ENCODE results near the gene SEMA3D.

Gene SEMA3D

GRCh38 chr7:85176197-85176596 is 10.7 kb downstream of the SEMA3D start:
- H3K4me1 ChIP-seq (ENCODE audit: insufficient read depth, low read length) = no peaks in the 10 kb centered on the region
- no peak overlapping the region for H2AFZ ChIP-seq (ENCODE audit: low read depth, low read length)
- H3K4me3 ChIP-seq (ENCODE audit: low read length) = no peak overlapping the region
- H3K9me3 ChIP-seq (ENCODE audit: low read length) = peaks cover 11% of the 10 kb centered on the region
- H3K36me3 ChIP-seq (ENCODE audit: insufficient read depth, low read length) = no peaks in the 10 kb centered on the region
- no peaks in the 10 kb centered on the region for H3K27me3 ChIP-seq (ENCODE audit: insufficient read depth, low read length)

DNA sequence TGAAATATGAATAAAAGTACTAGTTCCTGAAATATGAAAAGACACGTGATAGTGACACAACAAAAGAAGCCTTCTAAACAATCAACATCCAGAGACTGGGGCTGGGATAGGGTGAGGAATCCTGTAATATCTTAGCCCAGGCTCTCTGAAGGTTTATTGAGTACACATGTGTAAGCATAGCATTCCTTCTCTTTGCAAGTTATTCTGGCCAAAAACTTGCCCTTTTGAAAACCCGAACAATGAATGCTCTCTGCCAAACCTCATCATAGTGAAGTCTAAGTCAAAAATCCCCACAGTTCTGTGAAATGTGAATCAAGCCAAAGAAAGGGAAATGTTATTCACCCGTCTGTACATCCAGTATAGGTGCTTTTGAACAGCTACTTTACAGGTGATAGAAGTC is 11.6 kb downstream of the SEMA3D start:
- Histone ChIP-seq H2AFZ (ENCODE audit: low read depth, low read length) (no peak overlapping the region), H3K27me3 (ENCODE audit: insufficient read depth, low read length) (no peaks in the 10 kb centered on the region), H3K36me3 (ENCODE audit: insufficient read depth, low read length) (no peaks in the 10 kb centered on the region), H3K4me3 (ENCODE audit: low read length) (no peak overlapping the region), H3K9me3 (ENCODE audit: low read length) (peaks cover 9% of the 10 kb centered on the region), H3K4me1 (ENCODE audit: insufficient read depth, low read length) (no peaks in the 10 kb centered on the region)

- no peaks in the 10 kb centered on the region for H3K9me3 ChIP-seq (ENCODE audit: low read length)
- H2AFZ ChIP-seq (ENCODE audit: low read depth, low read length) = no peak overlapping the region
- H3K36me3 ChIP-seq (ENCODE audit: insufficient read depth, low read length) = no peaks in the 10 kb centered on the region
- no peaks in the 10 kb centered on the region for H3K4me1 ChIP-seq (ENCODE audit: insufficient read depth, low read length)
- H3K4me3 ChIP-seq (ENCODE audit: low read length) = no peak overlapping the region
- no peaks in the 10 kb centered on the region for H3K27me3 ChIP-seq (ENCODE audit: insufficient read depth, low read length)
Measured at GRCh38 chr7:85172530-85172941, 14.3 kb downstream of the SEMA3D start.

- Histone ChIP-seq H2AFZ (ENCODE audit: low read depth, low read length) (no peak overlapping the region), H3K9me3 (ENCODE audit: low read length) (no peaks in the 10 kb centered on the region), H3K4me1 (ENCODE audit: insufficient read depth, low read length) (no peaks in the 10 kb centered on the region), H3K36me3 (ENCODE audit: insufficient read depth, low read length) (no peaks in the 10 kb centered on the region), H3K4me3 (ENCODE audit: low read length) (no peak overlapping the region), H3K27me3 (ENCODE audit: insufficient read depth, low read length) (no peaks in the 10 kb centered on the region)
Measured at GRCh38 chr7:85167636-85168035, 19.2 kb downstream of the SEMA3D start.

GRCh38 chr7:85165263-85165662 is 21.6 kb downstream of the SEMA3D start:
- Histone ChIP-seq H3K9me3 (ENCODE audit: low read length) (no peaks in the 10 kb centered on the region), H3K27me3 (ENCODE audit: insufficient read depth, low read length) (no peaks in the 10 kb centered on the region), H3K4me3 (ENCODE audit: low read length) (no peak overlapping the region), H3K4me1 (ENCODE audit: insufficient read depth, low read length) (no peaks in the 10 kb centered on the region), H3K36me3 (ENCODE audit: insufficient read depth, low read length) (no peaks in the 10 kb centered on the region), H2AFZ (ENCODE audit: low read depth, low read length) (no peak overlapping the region)

- Histone ChIP-seq H3K4me1 (ENCODE audit: insufficient read depth, low read length) (no peaks in the 10 kb centered on the region), H3K36me3 (ENCODE audit: insufficient read depth, low read length) (no peaks in the 10 kb centered on the region), H3K27me3 (ENCODE audit: insufficient read depth, low read length) (no peaks in the 10 kb centered on the region), H2AFZ (ENCODE audit: low read depth, low read length) (no peak overlapping the region), H3K4me3 (ENCODE audit: low read length) (no peak overlapping the region), H3K9me3 (ENCODE audit: low read length) (no peaks in the 10 kb centered on the region)
Measured at GRCh38 chr7:85164376-85164775, 22.5 kb downstream of the SEMA3D start.

GRCh38 chr7:85162721-85163120 is 24.1 kb downstream of the SEMA3D start:
- Histone ChIP-seq H3K4me1 (ENCODE audit: insufficient read depth, low read length) (no peaks in the 10 kb centered on the region), H3K27me3 (ENCODE audit: insufficient read depth, low read length) (no peaks in the 10 kb centered on the region), H2AFZ (ENCODE audit: low read depth, low read length) (no peak overlapping the region), H3K4me3 (ENCODE audit: low read length) (no peak overlapping the region), H3K9me3 (ENCODE audit: low read length) (no peaks in the 10 kb centered on the region), H3K36me3 (ENCODE audit: insufficient read depth, low read length) (no peaks in the 10 kb centered on the region)

DNA sequence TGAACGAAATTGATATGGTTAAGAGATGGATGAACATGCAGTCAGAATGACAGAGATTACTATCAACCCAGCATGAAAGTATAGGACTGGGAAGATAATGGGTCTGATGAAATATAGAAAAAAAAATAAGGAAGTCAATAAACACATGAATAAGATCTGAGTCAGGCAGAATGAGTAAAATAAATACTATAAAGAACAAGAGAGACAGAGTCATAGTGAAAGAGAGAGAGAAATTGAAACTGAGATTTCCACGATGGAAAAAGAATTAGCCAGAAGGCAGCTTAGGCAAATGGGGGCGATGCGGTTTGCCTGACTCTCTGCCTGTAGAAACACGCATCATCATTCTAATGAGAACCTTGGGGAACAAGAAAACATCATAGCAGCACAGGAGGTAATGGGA is 26.6 kb downstream of the SEMA3D start:
- H3K4me3 ChIP-seq (ENCODE audit: low read length) = no peak overlapping the region
- no peaks in the 10 kb centered on the region for H3K4me1 ChIP-seq (ENCODE audit: insufficient read depth, low read length)
- H3K9me3 ChIP-seq (ENCODE audit: low read length) = no peaks in the 10 kb centered on the region
- H2AFZ ChIP-seq (ENCODE audit: low read depth, low read length) = no peak overlapping the region
- H3K36me3 ChIP-seq (ENCODE audit: insufficient read depth, low read length) = no peaks in the 10 kb centered on the region
- H3K27me3 ChIP-seq (ENCODE audit: insufficient read depth, low read length) = no peaks in the 10 kb centered on the region

GRCh38 chr7:85159003-85159402 is 27.9 kb downstream of the SEMA3D start:
- Histone ChIP-seq H3K9me3 (ENCODE audit: low read length) (no peaks in the 10 kb centered on the region), H3K36me3 (ENCODE audit: insufficient read depth, low read length) (no peaks in the 10 kb centered on the region), H3K4me3 (ENCODE audit: low read length) (no peak overlapping the region), H3K4me1 (ENCODE audit: insufficient read depth, low read length) (no peaks in the 10 kb centered on the region), H2AFZ (ENCODE audit: low read depth, low read length) (no peak overlapping the region), H3K27me3 (ENCODE audit: insufficient read depth, low read length) (no peaks in the 10 kb centered on the region)

DNA sequence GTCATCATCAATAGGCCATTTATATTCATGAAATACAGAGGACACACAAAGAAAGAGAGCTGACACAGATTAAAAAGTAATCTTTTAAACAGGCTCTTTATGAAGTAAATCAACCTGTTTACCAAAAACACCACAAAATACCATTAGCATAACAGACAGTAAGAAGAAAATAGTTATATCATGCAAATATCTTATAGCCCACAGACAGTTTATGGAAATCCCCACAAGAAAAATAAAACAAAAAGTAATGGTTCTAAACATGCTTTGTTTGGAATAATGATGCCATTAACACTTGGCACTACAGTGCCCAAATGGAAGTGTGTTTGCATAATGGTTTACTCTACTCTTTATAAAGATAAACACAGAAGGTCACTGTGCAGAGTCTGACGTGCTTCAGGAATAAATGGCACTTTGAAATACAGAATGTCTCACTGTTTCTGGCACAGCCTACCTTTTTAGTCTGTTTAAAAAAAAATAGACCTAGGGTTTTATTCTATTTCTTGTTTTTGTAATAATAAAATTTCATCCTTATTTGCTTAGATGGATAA is 30.1 kb downstream of the SEMA3D start:
- Histone ChIP-seq H3K27me3 (ENCODE audit: insufficient read depth, low read length) (no peaks in the 10 kb centered on the region), H3K4me3 (ENCODE audit: low read length) (no peak overlapping the region), H3K9me3 (ENCODE audit: low read length) (no peaks in the 10 kb centered on the region), H2AFZ (ENCODE audit: low read depth, low read length) (no peak overlapping the region), H3K36me3 (ENCODE audit: insufficient read depth, low read length) (no peaks in the 10 kb centered on the region), H3K4me1 (ENCODE audit: insufficient read depth, low read length) (no peaks in the 10 kb centered on the region)

- Histone ChIP-seq H3K9me3 (ENCODE audit: low read length) (no peaks in the 10 kb centered on the region), H3K4me1 (ENCODE audit: insufficient read depth, low read length) (no peaks in the 10 kb centered on the region), H2AFZ (ENCODE audit: low read depth, low read length) (no peak overlapping the region), H3K36me3 (ENCODE audit: insufficient read depth, low read length) (no peaks in the 10 kb centered on the region), H3K4me3 (ENCODE audit: low read length) (no peak overlapping the region), H3K27me3 (ENCODE audit: insufficient read depth, low read length) (no peaks in the 10 kb centered on the region)
Measured at GRCh38 chr7:85154282-85154937, 32.4 kb downstream of the SEMA3D start.

DNA sequence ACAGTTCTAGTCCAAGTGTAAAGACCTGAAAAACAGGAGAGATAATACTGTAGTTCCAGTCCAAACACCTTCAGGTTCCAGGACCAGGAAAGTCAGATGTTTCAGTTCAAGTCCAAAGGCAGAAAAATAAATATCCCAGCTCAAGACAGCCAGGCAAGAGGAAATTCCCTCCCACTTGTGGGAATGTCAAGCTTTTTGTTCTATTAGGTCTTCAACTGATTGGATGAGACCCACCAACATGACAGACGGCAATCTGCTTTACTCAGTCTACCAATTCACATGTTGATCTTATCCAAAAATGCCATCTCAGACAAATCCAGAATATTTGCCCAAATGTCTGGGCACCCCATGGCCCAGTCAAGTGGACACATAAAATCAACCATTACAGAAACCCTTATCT is 33.1 kb downstream of the SEMA3D start:
- Histone ChIP-seq H3K9me3 (ENCODE audit: low read length) (no peaks in the 10 kb centered on the region), H3K27me3 (ENCODE audit: insufficient read depth, low read length) (no peaks in the 10 kb centered on the region), H3K36me3 (ENCODE audit: insufficient read depth, low read length) (no peaks in the 10 kb centered on the region), H3K4me3 (ENCODE audit: low read length) (no peak overlapping the region), H3K4me1 (ENCODE audit: insufficient read depth, low read length) (no peaks in the 10 kb centered on the region), H2AFZ (ENCODE audit: low read depth, low read length) (no peak overlapping the region)

- Histone ChIP-seq H3K4me3 (ENCODE audit: low read length) (no peak overlapping the region), H3K9me3 (ENCODE audit: low read length) (no peaks in the 10 kb centered on the region), H3K4me1 (ENCODE audit: insufficient read depth, low read length) (no peaks in the 10 kb centered on the region), H3K27me3 (ENCODE audit: insufficient read depth, low read length) (no peaks in the 10 kb centered on the region), H3K36me3 (ENCODE audit: insufficient read depth, low read length) (no peaks in the 10 kb centered on the region), H2AFZ (ENCODE audit: low read depth, low read length) (no peak overlapping the region)
Measured at GRCh38 chr7:85150624-85151023, 36.2 kb downstream of the SEMA3D start.

- Histone ChIP-seq H3K4me3 (ENCODE audit: low read length) (no peak overlapping the region), H3K9me3 (ENCODE audit: low read length) (no peaks in the 10 kb centered on the region), H3K4me1 (ENCODE audit: insufficient read depth, low read length) (no peaks in the 10 kb centered on the region), H3K27me3 (ENCODE audit: insufficient read depth, low read length) (no peaks in the 10 kb centered on the region), H3K36me3 (ENCODE audit: insufficient read depth, low read length) (no peaks in the 10 kb centered on the region), H2AFZ (ENCODE audit: low read depth, low read length) (no peak overlapping the region)
Measured at GRCh38 chr7:85144771-85145170, 42.1 kb downstream of the SEMA3D start.

Measured in neuron (in vitro differentiated cells).